OCI-LY3 (cell line): ENCODE measurements around the gene STPG3.
A peak's percentile ranks its signal among the peaks of the same experiment; 100 is the strongest.
"Not testable (repeated sequence)": the region's sequence is repeated elsewhere in the genome, so short reads cannot be mapped to it uniquely, and the experiment has no call there.

Source experiments
- H2AFZ ChIP-seq: fragments of 200-600, 300-600 bp; shearing (Covaris generic); 2 replicates; pipeline ENCODE4 v1.6.0; 2014; ENCODE audit warnings: antibody characterized with exemption, low read depth, low read length
- H3K27ac ChIP-seq: fragments of 200-600, 300-600 bp; sonication (generic); 2 replicates; pipeline ENCODE4 v1.5.1; 2014; ENCODE audit warnings: mild to moderate bottlenecking, low read length, moderate library complexity, mixed read lengths
- H3K27me3 ChIP-seq: fragments of 200-600, 300-600 bp; sonication (generic); 2 replicates; pipeline ENCODE4 v1.6.1; 2014; ENCODE audit warnings: low read depth, low read length, mixed read lengths
- H3K36me3 ChIP-seq: fragments of 200-600, 300-600 bp; sonication (generic); replicated peaks from 2 replicates; pipeline ENCODE3; 2014; ENCODE audit warnings: low read depth, low read length, mixed read lengths
- H3K4me1 ChIP-seq: fragments of 300-600, 200-600 bp; sonication (generic); 2 replicates; pipeline ENCODE4 v1.6.1; 2014; ENCODE audit warnings: low read length, mixed read lengths
- H3K4me2 ChIP-seq: fragments of 200-600, 300-600 bp; sonication (generic); 2 replicates; pipeline ENCODE4 v1.6.1; 2014; ENCODE audit warnings: low read length, mixed read lengths
- H3K4me3 ChIP-seq: fragments of 300-600, 200-600 bp; sonication (generic); 2 replicates; pipeline ENCODE4 v1.5.1; 2014; ENCODE audit warnings: antibody characterized with exemption, mild to moderate bottlenecking, low read length, moderate library complexity
- H3K79me2 ChIP-seq: fragments of 300-600, 200-600 bp; shearing (Covaris generic); 2 replicates; pipeline ENCODE4 v1.6.1; 2014; ENCODE audit warnings: mild to moderate bottlenecking, low read length, mixed read lengths
- H3K9ac ChIP-seq: fragments of 300-600, 200-600 bp; shearing (Covaris generic); 2 replicates; pipeline ENCODE4 v1.6.0; 2014; ENCODE audit warnings: mild to moderate bottlenecking, low read length, moderate library complexity
- H3K9me3 ChIP-seq: fragments of 200-600, 300-600 bp; shearing (Covaris generic); 2 replicates; pipeline ENCODE4 v1.6.1; 2014; ENCODE audit warnings: low read length, mixed read lengths; ENCODE audit not compliant: insufficient read depth
- H4K20me1 ChIP-seq: fragments of 200-600, 300-600 bp; sonication (generic); 2 replicates; pipeline ENCODE4 v1.6.1; 2016; ENCODE audit warnings: low read length, mixed read lengths; ENCODE audit not compliant: insufficient read depth
- CTCF ChIP-seq: fragments of 200-600, 300-600 bp; sonication (generic); IDR thresholded peaks from 2 replicates; pipeline ENCODE4 v1.5.1; 2014; ENCODE audit warnings: antibody characterized with exemption, low read length, low read depth
- EZH2phosphoT487 ChIP-seq: fragments of 200-600 bp; shearing (Covaris generic); IDR thresholded peaks from 2 replicates; pipeline ENCODE4 v1.6.1; 2018; ENCODE audit warnings: antibody characterized with exemption, mixed run types, low read depth

STPG3 gene

GRCh38 chr9:137255448-137256114 is 4.5 kb downstream of the STPG3 start:
- Histone ChIP-seq H3K4me1 (peaks cover 33% of the 10 kb centered on the region), H3K27me3 (no peaks in the 10 kb centered on the region), H2AFZ (no peak overlapping the region), H3K9me3 (no peaks in the 10 kb centered on the region), H3K27ac (peak overlapping the region; percentile 24), H3K4me3 (peak overlapping the region; percentile 96), H3K9ac (peak overlapping the region; percentile 86), H3K36me3 (peaks cover 13% of the 10 kb centered on the region), H3K79me2 (peaks cover 31% of the 10 kb centered on the region), H3K4me2 (peak overlapping the region; percentile 83), H4K20me1 (0 out of 2 replicates have a peak, but pooled peaks cover 6% of the 10 kb centered on the region)
- TF ChIP-seq EZH2phosphoT487 (no peak), CTCF (no peak)

- peak overlapping the region; percentile 96 for H3K4me3 ChIP-seq
- H3K36me3 ChIP-seq = peaks cover 13% of the 10 kb centered on the region
- H2AFZ ChIP-seq = no peak overlapping the region
- TF ChIP-seq EZH2phosphoT487 = no peak
- no peak for TF ChIP-seq CTCF
- H3K9me3 ChIP-seq = no peaks in the 10 kb centered on the region
- peaks cover 33% of the 10 kb centered on the region for H3K4me1 ChIP-seq
- H3K27ac ChIP-seq = no peak overlapping the region
- peak overlapping the region; percentile 86; the same call in 1 of the 2 replicates for H3K9ac ChIP-seq
- peak overlapping the region; percentile 83 for H3K4me2 ChIP-seq
- H3K79me2 ChIP-seq = peaks cover 31% of the 10 kb centered on the region
- 0 out of 2 replicates have a peak, but pooled peaks cover 6% of the 10 kb centered on the region for H4K20me1 ChIP-seq
- H3K27me3 ChIP-seq = no peaks in the 10 kb centered on the region
Observed at GRCh38 chr9:137256362-137256761, 5.3 kb downstream of the STPG3 start.

- Histone ChIP-seq H3K36me3 (peaks cover 13% of the 10 kb centered on the region), H3K27ac (no peak overlapping the region), H3K9ac (no peak overlapping the region), H3K27me3 (no peaks in the 10 kb centered on the region), H3K9me3 (no peaks in the 10 kb centered on the region), H3K4me2 (peak overlapping the region; percentile 83; the same call in 1 of the 2 replicates), H3K79me2 (peaks cover 31% of the 10 kb centered on the region), H3K4me3 (0 out of 2 replicates have a peak overlapping the region, but pooled peaks have one; percentile 96), H4K20me1 (0 out of 2 replicates have a peak, but pooled peaks cover 6% of the 10 kb centered on the region), H3K4me1 (peaks cover 32% of the 10 kb centered on the region), H2AFZ (no peak overlapping the region)
- TF ChIP-seq CTCF (no peak), EZH2phosphoT487 (no peak)
Observed at GRCh38 chr9:137256856-137257255, 5.8 kb downstream of the STPG3 start.

GRCh38 chr9:137262173-137262908 is 11.3 kb downstream of the STPG3 start:
- not testable (repeated sequence) for H3K4me1 ChIP-seq, H2AFZ ChIP-seq, H3K4me2 ChIP-seq, H3K27me3 ChIP-seq, H3K27ac ChIP-seq, H3K9ac ChIP-seq, H3K79me2 ChIP-seq, H4K20me1 ChIP-seq, H3K9me3 ChIP-seq, H3K4me3 ChIP-seq
- H3K36me3 ChIP-seq = peaks cover 22% of the 10 kb centered on the region
- TF ChIP-seq CTCF = peak; percentile 28; the same call in 1 of the 2 replicates
